GM20000 (cell line): Measurements from ENCODE around the gene IL6ST.
A peak's percentile ranks its signal among the peaks of the same experiment; 100 is the strongest.

Experiments used
- DNase-seq: peaks from one replicate; pipeline ENCODE4 v3.0.0; 2012; ENCODE audit warnings: low spot score
- TF ChIP-seq, protein P1 (sequence below): IDR thresholded peaks from 2 replicates; pipeline ENCODE4 v1.5.1; 2012; ENCODE audit warnings: mild to moderate bottlenecking, control low read depth; ENCODE audit errors: extremely low read depth, missing control alignments

Gene IL6ST

GRCh38 chr5:55936100-55936693, 58.6 kb downstream of the IL6ST start:
- TF ChIP-seq, protein P1, sequence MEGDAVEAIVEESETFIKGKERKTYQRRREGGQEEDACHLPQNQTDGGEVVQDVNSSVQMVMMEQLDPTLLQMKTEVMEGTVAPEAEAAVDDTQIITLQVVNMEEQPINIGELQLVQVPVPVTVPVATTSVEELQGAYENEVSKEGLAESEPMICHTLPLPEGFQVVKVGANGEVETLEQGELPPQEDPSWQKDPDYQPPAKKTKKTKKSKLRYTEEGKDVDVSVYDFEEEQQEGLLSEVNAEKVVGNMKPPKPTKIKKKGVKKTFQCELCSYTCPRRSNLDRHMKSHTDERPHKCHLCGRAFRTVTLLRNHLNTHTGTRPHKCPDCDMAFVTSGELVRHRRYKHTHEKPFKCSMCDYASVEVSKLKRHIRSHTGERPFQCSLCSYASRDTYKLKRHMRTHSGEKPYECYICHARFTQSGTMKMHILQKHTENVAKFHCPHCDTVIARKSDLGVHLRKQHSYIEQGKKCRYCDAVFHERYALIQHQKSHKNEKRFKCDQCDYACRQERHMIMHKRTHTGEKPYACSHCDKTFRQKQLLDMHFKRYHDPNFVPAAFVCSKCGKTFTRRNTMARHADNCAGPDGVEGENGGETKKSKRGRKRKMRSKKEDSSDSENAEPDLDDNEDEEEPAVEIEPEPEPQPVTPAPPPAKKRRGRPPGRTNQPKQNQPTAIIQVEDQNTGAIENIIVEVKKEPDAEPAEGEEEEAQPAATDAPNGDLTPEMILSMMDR = peak; percentile 62
- DNase-seq = peak; percentile 70

DNA sequence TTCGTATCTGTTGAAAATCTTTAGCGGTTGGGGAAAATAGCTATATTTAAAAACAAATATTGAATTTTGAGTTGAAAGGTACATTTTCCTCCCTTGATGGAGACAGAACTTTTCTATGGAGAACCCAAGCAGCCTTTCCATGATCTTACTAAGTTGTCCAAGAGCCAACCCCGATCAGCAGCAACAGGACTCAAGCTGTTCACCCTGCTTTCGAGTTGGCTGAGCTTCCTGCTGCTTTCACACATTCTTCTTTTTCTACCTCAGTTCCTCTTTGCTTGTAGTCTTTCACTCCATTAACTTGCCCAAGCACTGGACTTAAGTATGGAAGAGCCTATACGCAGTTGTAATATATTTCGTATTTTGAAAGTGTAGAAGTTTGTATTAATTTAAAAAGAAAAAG, 59.4 kb downstream of the IL6ST start:
- TF ChIP-seq, protein P1 = no peak
- no peak for DNase-seq

DNA sequence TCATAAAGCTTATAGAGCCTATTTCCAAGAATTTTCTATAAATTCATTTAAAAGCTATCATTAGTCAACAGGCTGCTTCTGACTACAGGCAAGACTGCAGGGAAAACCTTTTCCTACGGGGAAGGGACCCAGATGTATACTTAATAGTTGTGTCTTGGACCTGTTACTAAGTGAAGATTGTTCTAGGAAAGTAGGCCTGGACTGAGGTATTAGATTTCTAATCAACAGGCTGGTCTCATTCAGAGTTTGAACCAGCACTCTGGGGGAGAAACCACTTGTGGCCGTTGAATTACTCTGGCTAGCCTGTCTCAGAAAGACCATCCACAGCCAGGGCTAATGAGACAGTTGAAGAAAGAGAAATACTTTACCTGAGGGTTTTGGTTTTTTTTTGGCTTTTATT, 60.0 kb downstream of the IL6ST start:
- DNase-seq = no peak
- TF ChIP-seq, protein P1 = no peak

- no peak for DNase-seq
- TF ChIP-seq, protein P1 = no peak
These were observed 60.6 kb downstream of the IL6ST start for GRCh38 chr5:55934115-55934613.

GRCh38 chr5:55933377-55934114, 61.2 kb downstream of the IL6ST start:
- no peak for DNase-seq
- TF ChIP-seq, protein P1 = no peak

- TF ChIP-seq, protein P1 = no peak
These were observed 62.1 kb downstream of the IL6ST start for GRCh38 chr5:55932700-55933099.

GRCh38 chr5:55929020-55929799, 65.6 kb downstream of the IL6ST start:
- DNase-seq = no peak
- TF ChIP-seq, protein P1 = no peak

More at GRCh38 chr5:55932700-55933099, 62.1 kb downstream of the IL6ST start:
- DNase-seq = no peak
